Esophagus (tissue), 2 donors: Measurements from ENCODE around the gene IPPK. TPM values are rescaled to one million over a fixed set of nuclear protein-coding genes. Genes with fewer than 3 reads are reported as not detected.

Source experiments
- H3K27ac ChIP-seq, 2 donors: one replicate each; pipeline ENCODE4 v1.5.1; 2013; ENCODE audit warnings: low read depth in 2 of 2, mild to moderate bottlenecking in 2 of 2, inconsistent platforms in 1 of 2, low read length in 1 of 2, moderate library complexity in 1 of 2
- H3K27me3 ChIP-seq, 2 donors: one replicate each; pipeline ENCODE4 v1.6.1; 2013; ENCODE audit warnings: low read length in 2 of 2, control low read depth in 1 of 2, mild to moderate bottlenecking in 1 of 2; ENCODE audit not compliant: insufficient read depth in 2 of 2, control insufficient read depth in 1 of 2
- H3K36me3 ChIP-seq, 2 donors: one replicate each; pipeline ENCODE4 v1.6.1; 2013; ENCODE audit warnings: low read length in 1 of 2; ENCODE audit not compliant: control insufficient read depth in 2 of 2, insufficient read depth in 2 of 2
- H3K4me1 ChIP-seq, 2 donors: one replicate each; pipeline ENCODE4 v1.6.1; 2013; ENCODE audit warnings: low read length in 1 of 2; ENCODE audit not compliant: control insufficient read depth in 2 of 2, insufficient read depth in 2 of 2
- H3K4me3 ChIP-seq, 2 donors: one replicate each; pipeline ENCODE4 v1.5.1; 2013; ENCODE audit warnings: low read length in 2 of 2, mild to moderate bottlenecking in 2 of 2, low read depth in 1 of 2, moderate library complexity in 1 of 2
- H3K9me3 ChIP-seq, 2 donors: one replicate each; pipeline ENCODE4 v1.6.1; 2013; ENCODE audit warnings: mild to moderate bottlenecking in 2 of 2, low read depth in 1 of 2, low read length in 1 of 2, moderate library complexity in 1 of 2; ENCODE audit not compliant: control insufficient read depth in 2 of 2, insufficient read depth in 1 of 2
- WGBS, 2 donors: extraction: QIAGEN DNeasy Blood & Tissue Kit; methylation state at CpG; one replicate each; pipeline ENCODE4 v1.1.7; 2013; 5-methylcytosine and 5-hydroxymethylcytosine counted together
- polyA plus RNA-seq, 2 donors: library from polyadenylated mRNA; stranded (reverse); fragments of 200-250 nt; gene quantifications; one replicate each; pipeline ENCODE4 v1.2.3, GENCODE V29; 2013
- donor health status: healthy with polysubstance abuse.
- donor health status: Bipolar disorder and iron deficiency.

Gene IPPK
- polyA plus RNA-seq, 2 donors = 18.7 to 41.1 TPM

GRCh38 chr9:92714016-92714415 is 44.1 kb upstream of the IPPK start:
- peak overlapping the region in 1 of 2 donors; percentile 34 for H3K27ac ChIP-seq
- H3K36me3 ChIP-seq = peaks cover 19 to 51% of the 10 kb centered on the region in 2 donors
- no peaks in the 10 kb centered on the region for H3K9me3 ChIP-seq
- no peaks in the 10 kb centered on the region for H3K27me3 ChIP-seq
- 92 to 96% methylated on average over 3 of the region's 3 CpGs for WGBS, 2 donors
- no peak overlapping the region for H3K4me3 ChIP-seq
- peaks cover 2 to 48% of the 10 kb centered on the region in 2 donors for H3K4me1 ChIP-seq

GRCh38 chr9:92713528-92713927 is 43.6 kb upstream of the IPPK start:
- H3K27me3 ChIP-seq = no peaks in the 10 kb centered on the region
- 91% methylated on average over 15 of the region's 15 CpGs for WGBS, 2 donors
- H3K36me3 ChIP-seq = peaks cover 19 to 46% of the 10 kb centered on the region in 2 donors
- no peaks in the 10 kb centered on the region for H3K9me3 ChIP-seq
- H3K4me1 ChIP-seq = peaks cover 2 to 46% of the 10 kb centered on the region in 2 donors
- H3K27ac ChIP-seq = no peak overlapping the region
- H3K4me3 ChIP-seq = no peak overlapping the region

- no peak overlapping the region for H3K27ac ChIP-seq
- H3K36me3 ChIP-seq = peaks cover 19 to 39% of the 10 kb centered on the region in 2 donors
These were observed 42.8 kb upstream of the IPPK start for GRCh38 chr9:92712767-92713166.

GRCh38 chr9:92711844-92712243 is 41.9 kb upstream of the IPPK start:
- Histone ChIP-seq H3K27ac (peak overlapping the region in 1 of 2 donors; percentile 65), H3K4me3 (no peak overlapping the region), H3K4me1 (peaks cover 2 to 32% of the 10 kb centered on the region in 2 donors), H3K9me3 (no peaks in the 10 kb centered on the region), H3K36me3 (peaks cover 19 to 33% of the 10 kb centered on the region in 2 donors), H3K27me3 (no peaks in the 10 kb centered on the region)
- WGBS, 2 donors = 65 to 66% methylated on average over 6 of the region's 6 CpGs

More at GRCh38 chr9:92712767-92713166, 42.8 kb upstream of the IPPK start:
- H3K27me3 ChIP-seq = no peaks in the 10 kb centered on the region
- H3K4me1 ChIP-seq = peaks cover 2 to 40% of the 10 kb centered on the region in 2 donors
- no peaks in the 10 kb centered on the region for H3K9me3 ChIP-seq
- 94 to 95% methylated on average over 15 of the region's 15 CpGs for WGBS, 2 donors
- H3K4me3 ChIP-seq = no peak overlapping the region

- Histone ChIP-seq H3K4me1 (peaks cover 2 to 31% of the 10 kb centered on the region in 2 donors), H3K9me3 (no peaks in the 10 kb centered on the region), H3K27me3 (no peaks in the 10 kb centered on the region), H3K27ac (peak overlapping the region; percentile 32 to 72), H3K4me3 (no peak overlapping the region), H3K36me3 (peaks cover 19 to 33% of the 10 kb centered on the region in 2 donors)
- 58 to 85% methylated on average over 2 of the region's 2 CpGs for WGBS, 2 donors
These were observed 41.2 kb upstream of the IPPK start for GRCh38 chr9:92711146-92711545.

- WGBS, 2 donors = 60 to 71% methylated on average over 3 of the region's 3 CpGs
These were observed 40.4 kb upstream of the IPPK start for GRCh38 chr9:92710368-92710767.

GRCh38 chr9:92709954-92710353 is 40.0 kb upstream of the IPPK start:
- Histone ChIP-seq H3K36me3 (peaks cover 17 to 29% of the 10 kb centered on the region in 2 donors), H3K27ac (peak overlapping the region; percentile 74 to 89), H3K27me3 (no peaks in the 10 kb centered on the region), H3K4me1 (peaks cover 2 to 24% of the 10 kb centered on the region in 2 donors), H3K4me3 (no peak overlapping the region), H3K9me3 (no peaks in the 10 kb centered on the region)
- WGBS, 2 donors = 82 to 84% methylated on average over 3 of the region's 3 CpGs

More at GRCh38 chr9:92710368-92710767, 40.4 kb upstream of the IPPK start:
- H3K9me3 ChIP-seq = no peaks in the 10 kb centered on the region
- no peak overlapping the region for H3K4me3 ChIP-seq
- peaks cover 19 to 33% of the 10 kb centered on the region in 2 donors for H3K36me3 ChIP-seq
- peaks cover 2 to 28% of the 10 kb centered on the region in 2 donors for H3K4me1 ChIP-seq
- peak overlapping the region; percentile 74 to 89 for H3K27ac ChIP-seq
- H3K27me3 ChIP-seq = no peaks in the 10 kb centered on the region

- H3K27me3 ChIP-seq = no peaks in the 10 kb centered on the region
- H3K36me3 ChIP-seq = peaks cover 10 to 24% of the 10 kb centered on the region in 2 donors
- H3K4me3 ChIP-seq = no peak overlapping the region
- H3K9me3 ChIP-seq = no peaks in the 10 kb centered on the region
- peak overlapping the region; percentile 74 to 89 for H3K27ac ChIP-seq
- H3K4me1 ChIP-seq = peaks cover 2 to 20% of the 10 kb centered on the region in 2 donors
These were observed 39.3 kb upstream of the IPPK start for GRCh38 chr9:92709240-92709639.

- H3K27me3 ChIP-seq = no peaks in the 10 kb centered on the region
- H3K9me3 ChIP-seq = no peaks in the 10 kb centered on the region
- H3K36me3 ChIP-seq = peaks cover 5 to 10% of the 10 kb centered on the region in 2 donors
- H3K27ac ChIP-seq = peak overlapping the region; percentile 68 to 85
- H3K4me1 ChIP-seq = peaks cover 2 to 20% of the 10 kb centered on the region in 2 donors
- no peak overlapping the region for H3K4me3 ChIP-seq
These were observed 37.6 kb upstream of the IPPK start for GRCh38 chr9:92707530-92707929.

GRCh38 chr9:92706218-92706940 is 36.4 kb upstream of the IPPK start:
- Histone ChIP-seq H3K9me3 (no peaks in the 10 kb centered on the region), H3K4me1 (peaks cover 2 to 17% of the 10 kb centered on the region in 2 donors), H3K4me3 (no peak overlapping the region), H3K36me3 (peaks cover 0 to 10% of the 10 kb centered on the region in 2 donors), H3K27ac (peak overlapping the region; percentile 68 to 93), H3K27me3 (no peaks in the 10 kb centered on the region)
- WGBS, 2 donors = 50 to 55% methylated on average over 3 of the region's 3 CpGs
